ENCODE measurements around the gene TTC1.
A peak's percentile ranks its signal among the peaks of the same experiment; 100 is the strongest.

The TTC1 gene

GRCh38 chr5:160020964-160021363, 12.0 kb downstream of the TTC1 start:
- ATAC-seq = no peak
- TF ChIP-seq TCF4 (CRISPR knock-in tag; IDR thresholded peaks at IDR 0.05; ENCODE audit: borderline replicate concordance) = no peak
- TF ChIP-seq CREB5 (CRISPR knock-in tag; IDR thresholded peaks at IDR 0.05; ENCODE audit: low read depth) = no peak
- no peak for TF ChIP-seq POU6F1 (CRISPR knock-in tag; IDR thresholded peaks at IDR 0.05; ENCODE audit: borderline replicate concordance, low read depth)
- TF ChIP-seq, protein P1, sequence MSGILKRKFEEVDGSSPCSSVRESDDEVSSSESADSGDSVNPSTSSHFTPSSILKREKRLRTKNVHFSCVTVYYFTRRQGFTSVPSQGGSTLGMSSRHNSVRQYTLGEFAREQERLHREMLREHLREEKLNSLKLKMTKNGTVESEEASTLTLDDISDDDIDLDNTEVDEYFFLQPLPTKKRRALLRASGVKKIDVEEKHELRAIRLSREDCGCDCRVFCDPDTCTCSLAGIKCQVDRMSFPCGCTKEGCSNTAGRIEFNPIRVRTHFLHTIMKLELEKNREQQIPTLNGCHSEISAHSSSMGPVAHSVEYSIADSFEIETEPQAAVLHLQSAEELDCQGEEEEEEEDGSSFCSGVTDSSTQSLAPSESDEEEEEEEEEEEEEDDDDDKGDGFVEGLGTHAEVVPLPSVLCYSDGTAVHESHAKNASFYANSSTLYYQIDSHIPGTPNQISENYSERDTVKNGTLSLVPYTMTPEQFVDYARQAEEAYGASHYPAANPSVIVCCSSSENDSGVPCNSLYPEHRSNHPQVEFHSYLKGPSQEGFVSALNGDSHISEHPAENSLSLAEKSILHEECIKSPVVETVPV (CRISPR knock-in tag; IDR thresholded peaks at IDR 0.05) = no peak
- TF ChIP-seq ZFP3 (CRISPR knock-in tag; IDR thresholded peaks at IDR 0.05) = no peak
- TF ChIP-seq CSDC2 (CRISPR knock-in tag; IDR thresholded peaks at IDR 0.05) = no peak
- no peak for TF ChIP-seq RARB (CRISPR knock-in tag; IDR thresholded peaks at IDR 0.05)
- TF ChIP-seq ARNTL (CRISPR knock-in tag; IDR thresholded peaks at IDR 0.05; ENCODE audit: borderline replicate concordance, low read depth) = no peak
- TF ChIP-seq ZC3H10 (CRISPR knock-in tag; IDR thresholded peaks at IDR 0.05) = no peak
- TF ChIP-seq GLIS3 (CRISPR knock-in tag; IDR thresholded peaks at IDR 0.05) = no peak
- no peak for TF ChIP-seq ZFP30 (CRISPR knock-in tag; IDR thresholded peaks at IDR 0.05)
- TF ChIP-seq TSHZ2 (CRISPR knock-in tag; IDR thresholded peaks at IDR 0.05) = no peak
- TF ChIP-seq OSR1 (CRISPR knock-in tag; IDR thresholded peaks at IDR 0.05) = no peak
- no peak for TF ChIP-seq PPARA (CRISPR knock-in tag; IDR thresholded peaks at IDR 0.05; ENCODE audit: borderline replicate concordance)
- no peak for TF ChIP-seq BACH2 (CRISPR knock-in tag; IDR thresholded peaks at IDR 0.05; ENCODE audit: borderline replicate concordance)
- TF ChIP-seq PATZ1 (CRISPR knock-in tag; IDR thresholded peaks at IDR 0.05; ENCODE audit: borderline replicate concordance) = no peak

DNA sequence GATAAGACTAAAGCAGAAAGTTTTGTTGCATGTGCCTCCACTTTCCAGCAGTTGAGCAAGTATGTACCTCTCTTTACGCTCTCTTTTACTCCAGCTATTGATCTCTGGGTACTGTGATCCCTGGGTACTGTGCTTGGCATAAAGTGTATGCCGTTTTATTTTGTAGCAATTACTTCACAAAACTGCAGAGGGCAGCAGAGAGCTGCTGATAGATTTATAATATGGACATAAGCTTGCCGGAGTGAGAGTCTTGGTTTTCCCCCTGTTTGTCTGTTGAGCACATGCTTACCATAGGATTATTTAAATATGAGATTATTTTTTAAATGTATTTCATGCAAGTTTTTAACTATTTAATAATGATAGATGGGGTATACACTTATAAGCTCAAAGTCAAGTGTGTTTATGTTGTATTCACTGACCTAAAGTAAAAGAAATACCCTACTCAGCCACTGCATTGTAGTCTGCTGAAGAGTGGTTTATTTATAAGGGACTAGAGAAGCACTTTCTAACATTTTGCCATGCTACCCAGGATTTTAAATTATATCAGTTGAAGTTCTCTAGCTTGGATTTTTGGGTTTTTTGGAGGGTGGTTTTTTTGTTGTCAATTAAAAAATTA, 13.0 kb downstream of the TTC1 start:
- TF ChIP-seq ZC3H10 (CRISPR knock-in tag; IDR thresholded peaks at IDR 0.05) = no peak
- TF ChIP-seq BACH2 (CRISPR knock-in tag; IDR thresholded peaks at IDR 0.05; ENCODE audit: borderline replicate concordance) = no peak
- TF ChIP-seq TOX (CRISPR knock-in tag; IDR thresholded peaks at IDR 0.05; ENCODE audit: borderline replicate concordance) = no peak
- no peak for TF ChIP-seq PATZ1 (CRISPR knock-in tag; IDR thresholded peaks at IDR 0.05; ENCODE audit: borderline replicate concordance)
- TF ChIP-seq ARNTL (CRISPR knock-in tag; IDR thresholded peaks at IDR 0.05; ENCODE audit: borderline replicate concordance, low read depth) = no peak
- no peak for TF ChIP-seq SNAI2 (CRISPR knock-in tag; IDR thresholded peaks at IDR 0.05)
- TF ChIP-seq TSHZ2 (CRISPR knock-in tag; IDR thresholded peaks at IDR 0.05) = no peak
- no peak for TF ChIP-seq ESRRG (CRISPR knock-in tag; IDR thresholded peaks at IDR 0.05)
- TF ChIP-seq GLIS3 (CRISPR knock-in tag; IDR thresholded peaks at IDR 0.05) = no peak
- no peak for TF ChIP-seq CSDC2 (CRISPR knock-in tag; IDR thresholded peaks at IDR 0.05)
- TF ChIP-seq, protein P1 (CRISPR knock-in tag; IDR thresholded peaks at IDR 0.05) = no peak
- TF ChIP-seq PPARA (CRISPR knock-in tag; IDR thresholded peaks at IDR 0.05; ENCODE audit: borderline replicate concordance) = no peak
- ATAC-seq = peak; percentile 98
